A549 (cell line): ENCODE data around the gene EXOC2. TPM values are rescaled to one million over a fixed set of nuclear protein-coding genes. Genes with fewer than 3 reads are reported as not detected.

Experiments
- ATAC-seq, 2 experiments: fragments of 200-7000 bp in 1 of 2; fragments of >200 bp in 1 of 2; cut with Nextera tagmentation in 1 of 2; cut with Tn5 transposase in 1 of 2; 3 replicates each; pipeline versions ENCODE4 v1.8.0 to v1.9.1; 2018 to 2020; ENCODE audit warnings: mild to moderate bottlenecking in 1 of 2, moderate library complexity in 1 of 2
- CTCF ChIA-PET: fragments of 300-600 bp; sonication (Branson Sonifier 250); formaldehyde crosslinking; extraction: SDS; loops from one replicate; lab custom pipeline; 2021; ENCODE audit warnings: antibody characterized with exemption, inconsistent platforms; lab: Yijun Ruan, JAX
- POLR2A ChIA-PET: fragments of 350-600 bp; formaldehyde crosslinking; extraction: SDS; loops from one replicate; lab custom pipeline; 2021; ENCODE audit warnings: antibody characterized with exemption, inconsistent platforms; lab: Yijun Ruan, JAX
- DNase-seq, 2 experiments: peaks; one replicate each; pipeline versions ENCODE4 v3.0.0 to v3.0.0-alpha.2; 2011 to 2016; ENCODE audit warnings: low read depth in 1 of 2, low spot score in 1 of 2
- FAIRE-seq: peaks from 2 replicates; lab custom pipeline; 2011; peaks lifted over from hg19 to GRCh38; lab: Jason Lieb, UNC
- H3K27ac ChIP-seq, 2 experiments: fragments of >200 bp; sonication (Bioruptor Twin); formaldehyde crosslinking; 3 replicates each; pipeline ENCODE4 v1.5.1; 2016 to 2017
- H3K4me1 ChIP-seq: fragments of >200 bp; sonication (Bioruptor Twin); formaldehyde crosslinking; 3 replicates; pipeline ENCODE4 v1.6.1; 2016
- H3K4me2 ChIP-seq: fragments of >200 bp; sonication (Bioruptor Twin); formaldehyde crosslinking; 3 replicates; pipeline ENCODE4 v1.6.1; 2016
- H3K4me3 ChIP-seq: fragments of >200 bp; sonication (Bioruptor Twin); formaldehyde crosslinking; 3 replicates; pipeline ENCODE4 v1.5.1; 2016
- H3K9me3 ChIP-seq: fragments of >200 bp; sonication (Bioruptor Twin); formaldehyde crosslinking; 3 replicates; pipeline ENCODE4 v1.6.1; 2016
- BHLHE40 ChIP-seq: IDR thresholded peaks from 2 replicates; pipeline ENCODE4 v1.6.1; 2012; ENCODE audit warnings: low read depth, low read length, inconsistent platforms
- CBX2 ChIP-seq: fragments of 200-600 bp; sonication (generic); IDR thresholded peaks from 2 replicates; pipeline ENCODE4 v1.6.1; 2016; ENCODE audit warnings: low read depth, mild to moderate bottlenecking, borderline replicate concordance
- CBX8 ChIP-seq: fragments of 200-600 bp; sonication (generic); IDR thresholded peaks from 2 replicates; pipeline ENCODE4 v1.6.1; 2016
- CEBPB ChIP-seq, 2 experiments: fragments of >200 bp in 1 of 2; sonication (Bioruptor Twin) in 1 of 2; formaldehyde crosslinking in 1 of 2; IDR thresholded peaks; 2 replicates each; pipeline ENCODE4 v1.6.1; 2012 to 2016
- CHD2 ChIP-seq: fragments of 150-350 bp; IDR thresholded peaks from 2 replicates; pipeline ENCODE4 v1.6.1; 2014; ENCODE audit warnings: low read length; ENCODE audit not compliant: partially characterized antibody
- CHD4 ChIP-seq: fragments of 200-600 bp; sonication (generic); IDR thresholded peaks from 2 replicates; pipeline ENCODE4 v1.6.1; 2016; ENCODE audit warnings: antibody characterized with exemption, mild to moderate bottlenecking, borderline replicate concordance
- EHF ChIP-seq: fragments of 250-450 bp; sonication (Bioruptor Pico); IDR thresholded peaks from 2 replicates; pipeline ENCODE4 v1.5.0; 2020; ENCODE audit warnings: mild to moderate bottlenecking
- EHMT2 ChIP-seq: fragments of 200-600 bp; sonication (generic); IDR thresholded peaks from 2 replicates; pipeline ENCODE4 v1.6.1; 2016; ENCODE audit warnings: antibody characterized with exemption, low read depth, mild to moderate bottlenecking, moderate library complexity
- EP300 ChIP-seq, 2 experiments: fragments of >200 bp; sonication (Bioruptor Twin); formaldehyde crosslinking; IDR thresholded peaks; 2 replicates in 1 of 2; 3 replicates in 1 of 2; pipeline ENCODE4 v1.6.1; 2016 to 2017
- ESRRA ChIP-seq: fragments of 150-350 bp; IDR thresholded peaks from 2 replicates; pipeline ENCODE4 v1.6.1; 2014; ENCODE audit warnings: mild to moderate bottlenecking, low read length, borderline replicate concordance
- FOSB ChIP-seq: fragments of 250-450 bp; sonication (Bioruptor Pico); IDR thresholded peaks from 2 replicates; pipeline ENCODE4 v1.5.0; 2020; ENCODE audit warnings: mild to moderate bottlenecking, moderate library complexity
- HOXA7 ChIP-seq: fragments of 250-450 bp; sonication (Bioruptor Pico); IDR thresholded peaks from 2 replicates; pipeline ENCODE4 v1.5.0; 2020; ENCODE audit warnings: mild to moderate bottlenecking, moderate library complexity
- HOXB13 ChIP-seq: fragments of 250-450 bp; sonication (Bioruptor Pico); IDR thresholded peaks from 2 replicates; pipeline ENCODE4 v1.5.0; 2020; ENCODE audit warnings: low read depth, mild to moderate bottlenecking, moderate library complexity
- JUNB ChIP-seq: fragments of >200 bp; sonication (Bioruptor Twin); formaldehyde crosslinking; IDR thresholded peaks from 2 replicates; pipeline ENCODE4 v1.6.1; 2016
- KDM5A ChIP-seq: fragments of 200-600 bp; sonication (generic); IDR thresholded peaks from 2 replicates; pipeline ENCODE4 v1.6.1; 2016; ENCODE audit warnings: antibody characterized with exemption, mild to moderate bottlenecking
- NFE2L2 ChIP-seq: fragments of 150-350 bp; conservative IDR thresholded peaks from 2 replicates; pipeline ENCODE4 v1.6.1; 2014; ENCODE audit warnings: low read length
- NPAS2 ChIP-seq: fragments of 250-450 bp; sonication (Bioruptor Pico); IDR thresholded peaks from 2 replicates; pipeline ENCODE4 v1.8.0; 2022; ENCODE audit warnings: mild to moderate bottlenecking, moderate library complexity, borderline replicate concordance
- POLR2A ChIP-seq: IDR thresholded peaks from 2 replicates; pipeline ENCODE4 v1.6.1; 2012; ENCODE audit warnings: mild to moderate bottlenecking, low read length
- RAD21 ChIP-seq, 2 experiments: fragments of >200 bp in 1 of 2; sonication (Bioruptor Twin) in 1 of 2; formaldehyde crosslinking in 1 of 2; IDR thresholded peaks in 1 of 2; conservative IDR thresholded peaks in 1 of 2; 2 replicates in 1 of 2; 3 replicates in 1 of 2; pipeline ENCODE4 v1.6.1; 2012 to 2018; ENCODE audit warnings: inconsistent platforms in 1 of 2
- RARB ChIP-seq: fragments of 250-450 bp; sonication (Bioruptor Pico); IDR thresholded peaks from 2 replicates; pipeline ENCODE4 v1.8.0; 2021; ENCODE audit warnings: mild to moderate bottlenecking, moderate library complexity
- RNF2 ChIP-seq: fragments of 200-600 bp; sonication (generic); IDR thresholded peaks from 2 replicates; pipeline ENCODE4 v1.6.1; 2016; ENCODE audit warnings: low read depth, mild to moderate bottlenecking, antibody characterized with exemption, moderate library complexity, borderline replicate concordance
- TP53 ChIP-seq: fragments of 250-450 bp; sonication (Bioruptor Pico); IDR thresholded peaks from 2 replicates; pipeline ENCODE4 v1.5.0; 2021; ENCODE audit warnings: mild to moderate bottlenecking, moderate library complexity
- ZNF302 ChIP-seq: fragments of 250-450 bp; sonication (Bioruptor Pico); IDR thresholded peaks from 2 replicates; pipeline ENCODE4 v1.9.0; 2021; ENCODE audit warnings: inconsistent platforms, mild to moderate bottlenecking, moderate library complexity
- ZSCAN20 ChIP-seq: fragments of 250-450 bp; sonication (Bioruptor Pico); IDR thresholded peaks from 2 replicates; pipeline ENCODE4 v1.8.0; 2022; ENCODE audit warnings: mild to moderate bottlenecking, moderate library complexity
- WGBS: methylation state at CpG from one replicate; pipeline ENCODE4 v1.1.6; 2017; ENCODE audit errors: missing lambda C conversion rate; 5-methylcytosine and 5-hydroxymethylcytosine counted together
- polyA plus RNA-seq, 4 experiments: library from polyadenylated mRNA; depleted of rRNA in 3 of 4; stranded (reverse); fragments of >200 nt; fragmentation: RNase III in 1 of 4; extraction: RNeasy Plus Mini Kit Qiagen cat#74134 plus additional on column Dnase treatment in 1 of 4; gene quantifications; 2 replicates in 3 of 4; 3 replicates in 1 of 4; pipeline ENCODE4 v1.2.3, GENCODE V29; 2011 to 2017
- TF ChIP-seq, protein P1 (sequence below): IDR thresholded peaks from 2 replicates; pipeline ENCODE4 v1.6.1; 2012
- TF ChIP-seq, protein P2 (sequence below): IDR thresholded peaks from 2 replicates; pipeline ENCODE4 v1.6.1; 2012; ENCODE audit warnings: low read depth, borderline replicate concordance
- TF ChIP-seq, protein P3 (sequence below): fragments of >200 bp; sonication (Bioruptor Twin); formaldehyde crosslinking; IDR thresholded peaks from 2 replicates; pipeline ENCODE4 v1.6.1; 2016
- TF ChIP-seq, protein P4 (sequence below): fragments of 250-450 bp; sonication (Bioruptor Pico); IDR thresholded peaks from 2 replicates; pipeline ENCODE4 v1.5.0; 2021; ENCODE audit warnings: mild to moderate bottlenecking, moderate library complexity, borderline replicate concordance
- TF ChIP-seq, protein P5 (sequence below): fragments of >200 bp; sonication (Bioruptor Twin); formaldehyde crosslinking; IDR thresholded peaks from 3 replicates; pipeline ENCODE4 v1.6.1; 2016
- TF ChIP-seq, protein P6 (sequence below): fragments of >200 bp; sonication (Bioruptor Twin); formaldehyde crosslinking; IDR thresholded peaks from 3 replicates; pipeline ENCODE4 v1.5.1; 2016

EXOC2 gene
- polyA plus RNA-seq, 2 of the 4 experiments (the other 2 are of a cell fraction): 13.3 to 22.9 TPM

DNA sequence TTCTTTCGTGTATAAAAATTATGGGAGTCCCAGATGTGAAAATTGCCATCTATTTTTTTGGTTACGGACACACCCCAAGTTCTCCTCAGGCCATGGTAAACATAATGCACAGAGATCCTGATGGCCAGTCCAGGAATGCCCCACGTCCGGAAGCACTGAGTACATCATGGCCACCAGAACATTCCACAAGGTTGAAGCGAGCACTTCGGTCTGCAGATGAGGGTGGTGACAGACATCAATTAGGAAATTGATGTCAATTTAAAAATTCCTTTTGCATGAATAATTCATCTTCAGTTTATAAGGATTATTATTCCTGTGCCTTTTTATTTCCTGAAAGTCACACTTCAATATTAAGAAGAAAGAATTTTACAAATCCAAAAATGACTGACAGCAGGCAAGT is 13.2 kb upstream of the EXOC2 start:
- ATAC-seq: no peak
- Histone ChIP-seq H3K4me3 (no peak overlapping the region), H3K4me1 (0 out of 3 replicates have a peak, but pooled peaks cover 4% of the 10 kb centered on the region), H3K27ac (no peak overlapping the region), H3K9me3 (no peaks in the 10 kb centered on the region)
- CTCF ChIA-PET: no interaction called here
- 70% methylated on average over 6 of the region's 6 CpGs for WGBS
- no peak for DNase-seq
- POLR2A ChIA-PET: interaction anchor here (1.0 kb wide), 1 partner anchor 14 kb away, joined by 5 read pairs; no protein-coding TSS in a partner anchor
- FAIRE-seq: no peak
- TF ChIP-seq, protein P1, sequence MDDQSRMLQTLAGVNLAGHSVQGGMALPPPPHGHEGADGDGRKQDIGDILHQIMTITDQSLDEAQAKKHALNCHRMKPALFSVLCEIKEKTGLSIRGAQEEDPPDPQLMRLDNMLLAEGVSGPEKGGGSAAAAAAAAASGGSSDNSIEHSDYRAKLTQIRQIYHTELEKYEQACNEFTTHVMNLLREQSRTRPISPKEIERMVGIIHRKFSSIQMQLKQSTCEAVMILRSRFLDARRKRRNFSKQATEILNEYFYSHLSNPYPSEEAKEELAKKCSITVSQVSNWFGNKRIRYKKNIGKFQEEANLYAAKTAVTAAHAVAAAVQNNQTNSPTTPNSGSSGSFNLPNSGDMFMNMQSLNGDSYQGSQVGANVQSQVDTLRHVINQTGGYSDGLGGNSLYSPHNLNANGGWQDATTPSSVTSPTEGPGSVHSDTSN: no peak
- TF ChIP-seq POLR2A: no peak
- TF ChIP-seq, protein P2, sequence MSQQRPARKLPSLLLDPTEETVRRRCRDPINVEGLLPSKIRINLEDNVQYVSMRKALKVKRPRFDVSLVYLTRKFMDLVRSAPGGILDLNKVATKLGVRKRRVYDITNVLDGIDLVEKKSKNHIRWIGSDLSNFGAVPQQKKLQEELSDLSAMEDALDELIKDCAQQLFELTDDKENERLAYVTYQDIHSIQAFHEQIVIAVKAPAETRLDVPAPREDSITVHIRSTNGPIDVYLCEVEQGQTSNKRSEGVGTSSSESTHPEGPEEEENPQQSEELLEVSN: no peak
- TF ChIP-seq ZSCAN20 (CRISPR knock-in tag): no peak
- no peak for TF ChIP-seq RNF2
- no peak for TF ChIP-seq FOSB (CRISPR knock-in tag)
- TF ChIP-seq ZNF302: no peak
- no peak for TF ChIP-seq RAD21 (conservative IDR thresholded peaks at IDR 0.05 in 1 of 2, IDR thresholded peaks at IDR 0.05 in 1 of 2)
- TF ChIP-seq ESRRA: no peak
- no peak for TF ChIP-seq HOXA7 (CRISPR knock-in tag)
- TF ChIP-seq, protein P3, sequence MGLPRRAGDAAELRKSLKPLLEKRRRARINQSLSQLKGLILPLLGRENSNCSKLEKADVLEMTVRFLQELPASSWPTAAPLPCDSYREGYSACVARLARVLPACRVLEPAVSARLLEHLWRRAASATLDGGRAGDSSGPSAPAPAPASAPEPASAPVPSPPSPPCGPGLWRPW: no peak
- TF ChIP-seq, all 56 proteins: peak for 0
- H3K4me2 ChIP-seq: no peak overlapping the region

DNA sequence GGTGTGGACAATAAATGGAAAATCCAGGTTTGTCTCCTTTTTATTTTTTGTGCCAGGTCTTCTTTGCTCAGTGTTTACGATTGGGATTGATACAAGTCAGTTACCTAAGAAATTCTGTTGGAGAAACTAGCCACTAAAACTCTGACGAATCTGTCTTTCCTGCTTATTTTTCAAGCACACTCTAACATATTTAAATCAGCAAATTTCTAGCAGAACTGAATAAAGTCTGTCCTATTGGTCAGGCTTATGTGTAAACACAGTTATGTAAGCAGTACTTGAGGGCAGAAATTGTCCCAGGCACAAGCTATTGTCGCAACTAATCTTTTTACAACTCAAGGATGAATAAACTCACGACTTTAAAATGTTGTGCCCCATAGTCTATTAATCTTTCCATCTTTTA is 12.1 kb upstream of the EXOC2 start:
- no peak overlapping the region for H3K4me3 ChIP-seq
- H3K4me1 ChIP-seq: 0 out of 3 replicates have a peak, but pooled peaks cover 4% of the 10 kb centered on the region
- H3K4me2 ChIP-seq: no peak overlapping the region
- ChIA-PET CTCF (interaction anchor here (1.1 kb wide), 1 partner anchor 17 kb away, joined by 3 read pairs; no protein-coding TSS in a partner anchor), POLR2A (interaction anchor here (1.0 kb wide), 1 partner anchor 13 kb away, joined by 5 read pairs; no protein-coding TSS in a partner anchor)
- H3K27ac ChIP-seq: no peak overlapping the region
- 45% methylated on average over 4 of the region's 4 CpGs for WGBS
- H3K9me3 ChIP-seq: no peaks in the 10 kb centered on the region
- ATAC-seq (no peak), FAIRE-seq (no peak), DNase-seq (no peak)
- TF ChIP-seq CHD4: no peak
- no peak for TF ChIP-seq NFE2L2
- TF ChIP-seq, protein P4, sequence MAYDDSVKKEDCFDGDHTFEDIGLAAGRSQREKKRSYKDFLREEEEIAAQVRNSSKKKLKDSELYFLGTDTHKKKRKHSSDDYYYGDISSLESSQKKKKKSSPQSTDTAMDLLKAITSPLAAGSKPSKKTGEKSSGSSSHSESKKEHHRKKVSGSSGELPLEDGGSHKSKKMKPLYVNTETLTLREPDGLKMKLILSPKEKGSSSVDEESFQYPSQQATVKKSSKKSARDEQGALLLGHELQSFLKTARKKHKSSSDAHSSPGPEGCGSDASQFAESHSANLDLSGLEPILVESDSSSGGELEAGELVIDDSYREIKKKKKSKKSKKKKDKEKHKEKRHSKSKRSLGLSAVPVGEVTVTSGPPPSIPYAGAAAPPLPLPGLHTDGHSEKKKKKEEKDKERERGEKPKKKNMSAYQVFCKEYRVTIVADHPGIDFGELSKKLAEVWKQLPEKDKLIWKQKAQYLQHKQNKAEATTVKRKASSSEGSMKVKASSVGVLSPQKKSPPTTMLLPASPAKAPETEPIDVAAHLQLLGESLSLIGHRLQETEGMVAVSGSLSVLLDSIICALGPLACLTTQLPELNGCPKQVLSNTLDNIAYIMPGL (CRISPR knock-in tag): no peak
- no peak for TF ChIP-seq CBX2
- TF ChIP-seq CHD2: no peak
- no peak for TF ChIP-seq TP53 (CRISPR knock-in tag)
- TF ChIP-seq EHMT2: no peak
- no peak for TF ChIP-seq CBX8
- TF ChIP-seq, protein P5, sequence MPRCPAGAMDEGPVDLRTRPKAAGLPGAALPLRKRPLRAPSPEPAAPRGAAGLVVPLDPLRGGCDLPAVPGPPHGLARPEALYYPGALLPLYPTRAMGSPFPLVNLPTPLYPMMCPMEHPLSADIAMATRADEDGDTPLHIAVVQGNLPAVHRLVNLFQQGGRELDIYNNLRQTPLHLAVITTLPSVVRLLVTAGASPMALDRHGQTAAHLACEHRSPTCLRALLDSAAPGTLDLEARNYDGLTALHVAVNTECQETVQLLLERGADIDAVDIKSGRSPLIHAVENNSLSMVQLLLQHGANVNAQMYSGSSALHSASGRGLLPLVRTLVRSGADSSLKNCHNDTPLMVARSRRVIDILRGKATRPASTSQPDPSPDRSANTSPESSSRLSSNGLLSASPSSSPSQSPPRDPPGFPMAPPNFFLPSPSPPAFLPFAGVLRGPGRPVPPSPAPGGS: no peak
- TF ChIP-seq, protein P6, sequence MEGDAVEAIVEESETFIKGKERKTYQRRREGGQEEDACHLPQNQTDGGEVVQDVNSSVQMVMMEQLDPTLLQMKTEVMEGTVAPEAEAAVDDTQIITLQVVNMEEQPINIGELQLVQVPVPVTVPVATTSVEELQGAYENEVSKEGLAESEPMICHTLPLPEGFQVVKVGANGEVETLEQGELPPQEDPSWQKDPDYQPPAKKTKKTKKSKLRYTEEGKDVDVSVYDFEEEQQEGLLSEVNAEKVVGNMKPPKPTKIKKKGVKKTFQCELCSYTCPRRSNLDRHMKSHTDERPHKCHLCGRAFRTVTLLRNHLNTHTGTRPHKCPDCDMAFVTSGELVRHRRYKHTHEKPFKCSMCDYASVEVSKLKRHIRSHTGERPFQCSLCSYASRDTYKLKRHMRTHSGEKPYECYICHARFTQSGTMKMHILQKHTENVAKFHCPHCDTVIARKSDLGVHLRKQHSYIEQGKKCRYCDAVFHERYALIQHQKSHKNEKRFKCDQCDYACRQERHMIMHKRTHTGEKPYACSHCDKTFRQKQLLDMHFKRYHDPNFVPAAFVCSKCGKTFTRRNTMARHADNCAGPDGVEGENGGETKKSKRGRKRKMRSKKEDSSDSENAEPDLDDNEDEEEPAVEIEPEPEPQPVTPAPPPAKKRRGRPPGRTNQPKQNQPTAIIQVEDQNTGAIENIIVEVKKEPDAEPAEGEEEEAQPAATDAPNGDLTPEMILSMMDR: no peak
- TF ChIP-seq NPAS2 (CRISPR knock-in tag): no peak
- no peak for TF ChIP-seq RAD21 (conservative IDR thresholded peaks at IDR 0.05 in 1 of 2, IDR thresholded peaks at IDR 0.05 in 1 of 2)
- TF ChIP-seq JUNB: no peak
- no peak for TF ChIP-seq KDM5A
- TF ChIP-seq RARB (CRISPR knock-in tag): no peak
- TF ChIP-seq BHLHE40: no peak
- no peak for TF ChIP-seq CEBPB (IDR thresholded peaks at IDR 0.05)
- TF ChIP-seq HOXB13 (CRISPR knock-in tag): no peak
- TF ChIP-seq EP300 (IDR thresholded peaks at IDR 0.05): no peak
- TF ChIP-seq EHF (CRISPR knock-in tag): no peak
